Ovary (tissue), 3 donors: ENCODE data around the gene IL12RB1.

ENCODE experiments used
- CTCF ChIP-seq, 3 donors: fragments of 450-650 bp in 2 of 3; fragments of 200-600 bp in 1 of 3; IDR thresholded peaks; one replicate each; pipeline versions ENCODE4 v1.5.1 to v1.8.0; 2016 to 2022; ENCODE audit warnings: antibody characterized with exemption in 3 of 3, mild to moderate bottlenecking in 1 of 3
- EP300 ChIP-seq: sonication (generic); formaldehyde crosslinking; IDR thresholded peaks from one replicate; pipeline ENCODE4 v1.6.1; 2017; ENCODE audit warnings: antibody characterized with exemption
- POLR2A ChIP-seq: fragments of 450-650 bp; IDR thresholded peaks from one replicate; pipeline ENCODE4 v1.6.1; 2017; ENCODE audit warnings: antibody characterized with exemption, mild to moderate bottlenecking, moderate library complexity
- donor health status: DM: no; HTN: no; CAD: no.

DNA sequence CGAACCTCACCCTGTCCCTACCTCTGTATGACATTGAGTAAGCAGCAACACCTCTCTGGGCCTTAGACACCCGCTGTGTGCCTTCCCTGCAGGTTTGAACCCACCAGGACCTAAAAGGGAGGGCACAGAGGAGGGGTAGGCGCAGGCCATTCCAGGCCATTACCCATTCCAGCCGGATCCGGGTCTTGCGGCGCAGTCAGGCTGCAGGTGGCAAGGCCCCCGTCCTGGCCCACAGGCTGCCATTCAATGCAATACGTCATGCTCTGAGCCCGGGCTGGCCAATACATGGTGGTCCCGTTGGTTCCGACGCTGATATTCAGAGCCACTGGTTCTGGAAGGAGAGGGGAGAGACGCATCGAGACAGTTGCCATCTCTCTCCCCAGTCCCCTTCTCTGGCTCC is 17.4 kb downstream of the IL12RB1 start:
- TF ChIP-seq CTCF (IDR thresholded peaks at IDR 0.05): no peak
- no peak for TF ChIP-seq POLR2A
- TF ChIP-seq EP300: no peak
